K562 (cell line): ENCODE results near the gene GIMAP8. TPM values are rescaled to one million over a fixed set of nuclear protein-coding genes. Genes with fewer than 3 reads are reported as not detected.

ENCODE experiments used
- BRF1 ChIP-seq: IDR thresholded peaks from 3 replicates; pipeline ENCODE4 v1.6.1; 2011; ENCODE audit warnings: borderline replicate concordance, mild to moderate bottlenecking; ENCODE audit not compliant: insufficient read length; ENCODE audit errors: extremely low read depth
- CREM ChIP-seq: IDR thresholded peaks from 2 replicates; pipeline ENCODE4 v1.6.1; 2014; ENCODE audit warnings: antibody characterized with exemption, low read depth
- MYNN ChIP-seq, 2 experiments: sonication (generic); formaldehyde crosslinking in 1 of 2; IDR thresholded peaks; 2 replicates each; pipeline versions ENCODE4 v1.5.0 to v1.6.1; 2016 to 2020; ENCODE audit warnings: antibody characterized with exemption in 1 of 2, missing genetic modification reagents in 1 of 2
- POLR2AphosphoS2 ChIP-seq: IDR thresholded peaks from 2 replicates; pipeline ENCODE4 v1.6.1; 2012; ENCODE audit warnings: low read length, improper control_type of control experiment
- THAP12 ChIP-seq: fragments of 250-450 bp; sonication (Bioruptor Pico); IDR thresholded peaks from 2 replicates; pipeline ENCODE4 v1.9.0; 2021; ENCODE audit warnings: mild to moderate bottlenecking, inconsistent platforms
- U2AF1 ChIP-seq: fragments of 200-400 bp; formaldehyde crosslinking; optimal IDR thresholded peaks from 2 replicates; pipeline ENCODE3; 2017; ENCODE audit warnings: mild to moderate bottlenecking, low read depth, low read length, moderate library complexity
- ZC3H8 ChIP-seq: fragments of 450-650 bp; IDR thresholded peaks from 2 replicates; pipeline ENCODE4 v1.6.1; 2017
- ZFPM2 ChIP-seq: fragments of 250-450 bp; sonication (Bioruptor Pico); IDR thresholded peaks from 2 replicates; pipeline ENCODE4 v1.5.1; 2022; ENCODE audit warnings: mild to moderate bottlenecking
- polyA plus RNA-seq, 8 experiments: library from polyadenylated mRNA; depleted of rRNA in 4 of 8; stranded (reverse) in 5 of 8; unstranded in 3 of 8; fragments of >200 nt; fragmentation: Nextera tagmentation in 2 of 8; fragmentation: Illumina TruSeq in 1 of 8; extraction: Ambion mirVana in 2 of 8; extraction: Trizol in 1 of 8; gene quantifications; 2 replicates each; pipeline versions ENCODE4 v1.2.1 to v1.2.3, GENCODE V29; 2011 to 2014; ENCODE audit warnings: inconsistent platforms in 1 of 8, missing spikeins in 1 of 8
- total RNA-seq, 7 experiments: library from RNA; depleted of rRNA in 6 of 7; stranded (reverse); fragments of >200 nt in 6 of 7; fragmentation: Illumina TruSeq in 2 of 7; extraction: Trizol in 2 of 7; gene quantifications; 2 replicates each; pipeline versions ENCODE4 v1.2.1 to v1.2.3, GENCODE V29; 2011 to 2021; ENCODE audit warnings: low replicate concordance in 1 of 7

Gene GIMAP8
- total and polyA plus RNA-seq, 9 of the 15 experiments (the other 6 are each of a cell fraction or from before 2014, with no cell fraction given), result not detected

- peak; percentile 32; the same call in 1 of the 2 replicates for TF ChIP-seq THAP12 (CRISPR knock-in tag)
- TF ChIP-seq ZFPM2 (CRISPR knock-in tag), result no peak
- TF ChIP-seq CREM, result no peak
- no peak for TF ChIP-seq BRF1
- TF ChIP-seq ZC3H8, result no peak
- no peak for TF ChIP-seq MYNN (IDR thresholded peaks at IDR 0.05)
- TF ChIP-seq MYNN (CRISPR knock-in tag; IDR thresholded peaks at IDR 0.05), result no peak
- TF ChIP-seq POLR2AphosphoS2, result no peak
- no peak for TF ChIP-seq U2AF1
These were observed 42.6 kb upstream of the GIMAP8 start (continued) for GRCh38 chr7:150407588-150408392.
